OCI-LY7 (cell line): ENCODE results near the gene HK3. TPM values are rescaled to one million over a fixed set of nuclear protein-coding genes. Genes with fewer than 3 reads are reported as not detected.

Experiments
- BruUV-seq: library from RNA; stranded (reverse); fragments of 400-500 nt; replicated peaks from 2 replicates; lab custom pipeline; 2021; lab: Mats Ljungman, UMichigan
- CTCF ChIA-PET: fragments of 300-600 bp; sonication (Branson Sonifier 250); formaldehyde crosslinking; loops from one replicate; lab custom pipeline; 2022; ENCODE audit warnings: antibody characterized with exemption; ENCODE audit not compliant: unreplicated experiment; lab: Charles Lee
- POLR2A ChIA-PET: fragments of 300-600 bp; sonication (Branson Sonifier 250); formaldehyde crosslinking; loops from one replicate; lab custom pipeline; 2022; ENCODE audit warnings: antibody characterized with exemption; lab: Charles Lee
- DNase-seq: peaks from one replicate; pipeline ENCODE4 v3.0.0-alpha.2; 2015; ENCODE audit warnings: low spot score
- H2AFZ ChIP-seq: fragments of 200-600 bp; sonication (generic), shearing (Covaris generic); 2 replicates; pipeline ENCODE4 v1.6.1; 2014; ENCODE audit warnings: mild to moderate bottlenecking, antibody characterized with exemption, low read length, moderate library complexity
- H3K27ac ChIP-seq: fragments of 200-600 bp; sonication (generic); 2 replicates; pipeline ENCODE4 v1.5.1; 2014; ENCODE audit warnings: mixed run types, low read depth, mild to moderate bottlenecking, moderate library complexity, low read length, inconsistent platforms; ENCODE audit not compliant: poor library complexity, severe bottlenecking
- H3K36me3 ChIP-seq: fragments of 200-600 bp; sonication (generic); 2 replicates; pipeline ENCODE4 v1.6.1; 2014; ENCODE audit warnings: mild to moderate bottlenecking, antibody characterized with exemption, low read length, moderate library complexity, mixed read lengths; ENCODE audit not compliant: insufficient read depth
- H3K4me1 ChIP-seq: fragments of 200-600 bp; sonication (generic); 2 replicates; pipeline ENCODE4 v1.5.1; 2014; ENCODE audit warnings: mild to moderate bottlenecking, low read length; ENCODE audit not compliant: insufficient read depth, poor library complexity, severe bottlenecking
- H3K4me2 ChIP-seq: fragments of 200-600 bp; sonication (generic); 2 replicates; pipeline ENCODE4 v1.6.1; 2014; ENCODE audit warnings: mild to moderate bottlenecking, low read length
- H3K4me3 ChIP-seq: fragments of 200-600 bp; sonication (generic); 2 replicates; pipeline ENCODE4 v1.5.1; 2014; ENCODE audit warnings: mild to moderate bottlenecking, low read depth, low read length; ENCODE audit not compliant: poor library complexity, severe bottlenecking
- H3K79me2 ChIP-seq: fragments of 200-600 bp; sonication (generic); 2 replicates; pipeline ENCODE4 v1.6.1; 2016; ENCODE audit warnings: low read depth, mild to moderate bottlenecking, low read length, moderate library complexity, mixed read lengths; ENCODE audit not compliant: insufficient read depth
- H3K9me2 ChIP-seq: fragments of 200-600 bp; sonication (generic); 2 replicates; pipeline ENCODE4 v1.6.1; 2016; ENCODE audit warnings: mild to moderate bottlenecking, low read length, mixed read lengths; ENCODE audit not compliant: insufficient read depth
- H3K9me3 ChIP-seq: fragments of 200-600 bp; sonication (generic); 2 replicates; pipeline ENCODE4 v1.6.1; 2014; ENCODE audit warnings: mild to moderate bottlenecking, mixed run types, low read length, mixed read lengths
- H4K20me1 ChIP-seq: fragments of 200-600 bp; sonication (generic); 2 replicates; pipeline ENCODE4 v1.6.1; 2014; ENCODE audit warnings: mild to moderate bottlenecking, antibody characterized with exemption, low read length, moderate library complexity, mixed read lengths; ENCODE audit not compliant: insufficient read depth
- CTCF ChIP-seq: fragments of 200-600 bp; sonication (generic); conservative IDR thresholded peaks from 2 replicates; pipeline ENCODE4 v1.5.1; 2014; ENCODE audit warnings: mild to moderate bottlenecking, antibody characterized with exemption, low read length, moderate library complexity, mixed read lengths
- EZH2phosphoT487 ChIP-seq: fragments of 200-600 bp; sonication (generic); IDR thresholded peaks from 2 replicates; pipeline ENCODE4 v1.6.1; 2018; ENCODE audit warnings: low read depth, borderline replicate concordance, mild to moderate bottlenecking, mixed run types, antibody characterized with exemption, low read length, moderate library complexity, mixed read lengths
- intact Hi-C: fragments of 100-400 bp; cut with micrococcal nuclease; formaldehyde crosslinking; loops from one replicate; pipeline ENCODE4 v1.10.0; 2022; ENCODE audit not compliant: unreplicated experiment
- total RNA-seq, 2 experiments: library from RNA; depleted of rRNA in 1 of 2; stranded (reverse); fragments of >200 nt in 1 of 2; shearing (Covaris generic) in 1 of 2; gene quantifications; 2 replicates each; pipeline ENCODE4 v1.2.3, GENCODE V29; 2014 to 2022

Gene HK3
- total RNA-seq, 2 experiments from 2014 or later: 0.38 TPM; not detected in 1

GRCh38 chr5:176916337-176916736 is 17.2 kb upstream of the HK3 start:
- no TSS peak for BruUV-seq
- intact Hi-C loops: no loop called here
- H3K36me3 ChIP-seq: peaks cover 63% of the 10 kb centered on the region

GRCh38 chr5:176915906-176916305 is 16.8 kb upstream of the HK3 start:
- no peaks in the 10 kb centered on the region for H3K9me2 ChIP-seq
- TF ChIP-seq CTCF: no peak
- TF ChIP-seq EZH2phosphoT487: no peak
- no peak overlapping the region for H3K4me2 ChIP-seq
- no peak overlapping the region for H2AFZ ChIP-seq
- peaks cover 60% of the 10 kb centered on the region for H3K36me3 ChIP-seq
- CTCF ChIA-PET: interaction anchor here (0.6 kb wide), 1 partner anchor 61 kb away, joined by 4 read pairs; no protein-coding TSS in a partner anchor
- no peaks in the 10 kb centered on the region for H3K9me3 ChIP-seq
- H3K4me1 ChIP-seq: no peaks in the 10 kb centered on the region
- no peak overlapping the region for H3K4me3 ChIP-seq
- H3K79me2 ChIP-seq: no peaks in the 10 kb centered on the region
- intact Hi-C loops: no loop called here
- POLR2A ChIA-PET: interaction anchor here (0.6 kb wide), 2 partner anchors 38 to 91 kb away, joined by 3 to 5 read pairs; partner anchors contain the start of gene UIMC1
- BruUV-seq: no TSS peak
- no peak for DNase-seq
- H4K20me1 ChIP-seq: no peaks in the 10 kb centered on the region
- no peak overlapping the region for H3K27ac ChIP-seq

More at GRCh38 chr5:176916337-176916736, 17.2 kb upstream of the HK3 start:
- no peak for DNase-seq
- no peaks in the 10 kb centered on the region for H3K4me1 ChIP-seq
- TF ChIP-seq CTCF (no peak), EZH2phosphoT487 (no peak)
- H3K4me2 ChIP-seq: no peak overlapping the region
- H3K4me3 ChIP-seq: no peak overlapping the region
- H3K9me2 ChIP-seq: no peaks in the 10 kb centered on the region
- no peaks in the 10 kb centered on the region for H3K9me3 ChIP-seq
- H2AFZ ChIP-seq: no peak overlapping the region
- ChIA-PET CTCF (no interaction called here), POLR2A (interaction anchor here (0.6 kb wide), 1 partner anchor 39 kb away, joined by 3 read pairs; no protein-coding TSS in a partner anchor)
- H4K20me1 ChIP-seq: no peaks in the 10 kb centered on the region
- H3K27ac ChIP-seq: no peak overlapping the region
- no peaks in the 10 kb centered on the region for H3K79me2 ChIP-seq

- no peaks in the 10 kb centered on the region for H3K4me1 ChIP-seq
- BruUV-seq: no TSS peak
- H3K9me2 ChIP-seq: no peaks in the 10 kb centered on the region
- intact Hi-C loops: no loop called here
- H3K79me2 ChIP-seq: no peaks in the 10 kb centered on the region
- H3K27ac ChIP-seq: no peak overlapping the region
- no peak overlapping the region for H3K4me2 ChIP-seq
- H4K20me1 ChIP-seq: no peaks in the 10 kb centered on the region
- no peak overlapping the region for H3K4me3 ChIP-seq
- no peak for DNase-seq
- CTCF ChIA-PET: no interaction called here
- no peak overlapping the region for H2AFZ ChIP-seq
- POLR2A ChIA-PET: interaction anchor here (1.1 kb wide), 1 partner anchor 122 kb away, joined by 3 read pairs; no protein-coding TSS in a partner anchor
- no peaks in the 10 kb centered on the region for H3K9me3 ChIP-seq
- TF ChIP-seq EZH2phosphoT487: no peak
- H3K36me3 ChIP-seq: peaks cover 73% of the 10 kb centered on the region
Measured at GRCh38 chr5:176912115-176912514, 13.0 kb upstream of the HK3 start.
